ENCODE measurements around the gene GLP2R. TPM values are rescaled to one million over a fixed set of nuclear protein-coding genes. Genes with fewer than 3 reads are reported as not detected.

Gene GLP2R
- total RNA-seq, 1 donor from 2014 or later = 0.10 TPM

DNA sequence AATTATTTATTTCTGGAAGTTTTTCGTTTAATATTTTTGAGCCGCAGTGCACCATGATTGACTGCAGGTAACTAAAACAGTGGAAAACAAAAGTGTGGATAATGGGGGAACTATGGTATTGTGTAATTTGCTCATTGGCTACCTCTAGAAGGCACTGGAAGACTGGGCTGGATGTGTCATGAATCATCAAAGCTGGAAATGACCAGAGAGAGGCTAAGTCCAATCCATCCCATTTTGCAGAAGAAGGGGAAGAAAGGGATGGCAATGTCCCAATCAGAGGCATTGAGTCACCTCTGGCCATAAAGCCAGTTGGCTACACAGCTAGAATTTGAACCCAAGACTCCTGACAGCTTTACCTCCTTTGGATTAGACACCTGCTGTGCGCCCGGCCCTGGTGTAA is 29.3 kb downstream of the GLP2R start:
- DNase-seq (ENCODE audit: low spot score) = no peak

DNA sequence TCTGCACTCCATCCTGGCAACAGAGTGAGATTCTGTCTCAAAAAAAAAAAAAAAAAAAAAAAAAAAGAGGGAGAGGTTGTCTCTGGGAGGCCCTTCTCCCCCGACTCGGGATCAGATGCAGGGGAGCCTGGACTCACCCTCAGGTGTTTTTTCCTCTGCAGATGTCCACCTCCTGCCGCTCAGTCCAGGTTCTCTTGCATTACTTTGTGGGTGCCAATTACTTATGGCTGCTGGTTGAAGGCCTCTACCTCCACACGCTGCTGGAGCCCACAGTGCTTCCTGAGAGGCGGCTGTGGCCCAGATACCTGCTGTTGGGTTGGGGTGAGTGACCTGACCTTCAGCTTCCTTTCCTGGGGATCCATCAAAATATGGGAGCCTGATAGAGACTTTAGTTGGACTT is 34.1 kb downstream of the GLP2R start:
- DNase-seq (ENCODE audit: low spot score) = no peak

DNA sequence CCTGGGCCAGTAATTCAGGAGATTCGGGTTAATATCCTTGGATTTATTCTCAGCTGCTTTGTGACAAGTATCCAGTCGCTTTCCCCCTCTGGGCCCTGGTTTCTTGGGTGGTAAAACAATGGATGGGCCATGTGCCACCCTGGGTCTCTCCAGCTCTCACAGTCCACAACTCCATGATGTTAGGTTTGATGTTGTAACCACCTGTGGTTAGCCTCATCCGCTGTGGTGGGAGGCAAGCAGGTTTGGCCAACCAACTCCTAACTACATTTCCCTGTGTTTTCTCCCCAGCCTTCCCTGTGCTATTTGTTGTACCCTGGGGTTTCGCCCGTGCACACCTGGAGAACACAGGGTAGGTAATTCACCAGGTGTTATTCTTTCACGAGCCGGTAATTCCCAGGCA is 35.1 kb downstream of the GLP2R start:
- no peak for DNase-seq (ENCODE audit: low spot score)

DNA sequence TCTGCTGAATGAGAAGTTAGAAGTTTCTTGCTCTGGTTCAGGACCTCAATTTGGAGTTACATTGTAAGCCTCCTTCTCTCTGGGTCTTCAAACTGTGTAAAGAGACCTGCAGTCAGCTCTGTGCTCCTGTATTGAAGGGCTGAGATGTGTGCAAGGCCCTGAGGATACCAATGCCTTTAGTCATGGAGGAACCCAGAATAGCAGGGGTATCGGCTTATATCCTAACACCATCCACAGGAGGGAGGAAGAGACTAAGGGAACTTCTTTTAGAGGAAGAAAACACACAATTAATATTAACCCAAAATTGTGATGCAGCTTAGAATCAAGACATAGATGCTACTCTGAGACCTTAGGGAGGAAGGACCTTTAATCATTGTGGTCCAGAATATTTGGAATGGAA is 36.5 kb downstream of the GLP2R start:
- DNase-seq (ENCODE audit: low spot score) = no peak

DNA sequence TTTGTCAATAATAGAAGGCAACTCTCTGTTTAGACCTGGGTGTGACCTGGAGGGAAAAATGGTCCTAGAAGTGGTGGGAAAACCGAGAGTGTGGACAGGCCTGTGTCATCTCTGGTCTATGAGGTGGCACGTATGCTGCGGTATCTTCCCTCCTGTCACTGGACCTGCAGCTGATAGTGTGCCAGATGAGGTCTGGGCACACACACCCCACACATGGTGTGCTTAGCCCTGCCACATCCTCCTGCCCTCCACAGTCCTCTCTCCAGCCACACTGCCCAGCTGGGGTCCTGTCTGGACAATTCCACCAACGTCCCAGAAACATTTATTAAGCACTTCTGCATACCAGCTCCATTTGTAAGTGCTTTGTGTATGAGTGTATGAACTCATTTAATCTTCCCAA is 37.2 kb downstream of the GLP2R start:
- DNase-seq (ENCODE audit: low spot score) = no peak

DNA sequence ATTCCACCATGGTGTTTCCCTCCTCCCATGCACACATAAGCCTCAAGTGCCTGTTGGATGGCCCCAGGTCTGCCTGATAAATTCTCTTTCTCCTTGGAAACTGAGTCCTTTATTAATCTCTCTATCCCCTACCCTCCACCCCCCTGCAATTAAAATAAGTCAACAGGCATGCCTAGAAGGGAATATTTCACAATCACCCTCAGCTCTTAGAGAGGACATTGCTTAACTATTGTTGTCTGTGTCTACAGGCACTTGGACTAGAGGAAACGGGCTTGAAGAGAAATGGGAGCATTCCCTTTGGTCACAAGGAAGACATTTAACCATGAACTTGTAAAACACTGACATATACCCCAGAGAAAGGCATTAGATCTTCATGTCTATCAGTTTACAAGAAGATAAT is 39.9 kb downstream of the GLP2R start:
- no peak for DNase-seq (ENCODE audit: low spot score)

DNA sequence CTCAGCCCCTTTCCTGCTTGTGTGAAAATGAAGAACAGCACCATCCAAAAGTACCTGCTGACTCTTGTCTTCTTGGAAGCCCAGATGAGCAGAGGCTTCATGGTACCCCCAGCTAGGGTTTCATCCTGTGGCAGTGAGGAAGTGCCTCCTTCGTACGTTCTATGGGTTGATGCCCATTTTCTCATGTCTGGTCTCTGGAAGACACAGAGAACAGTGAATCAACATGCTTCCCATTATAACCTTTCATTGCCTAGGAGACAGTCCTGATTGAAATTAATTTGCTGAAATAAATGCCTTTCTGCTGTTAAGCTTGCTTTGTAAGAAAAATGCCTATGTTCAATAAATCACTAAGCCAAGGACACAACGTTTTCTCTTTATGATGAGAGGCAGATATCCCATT is 42.8 kb downstream of the GLP2R start:
- DNase-seq (ENCODE audit: low spot score) = no peak

DNA sequence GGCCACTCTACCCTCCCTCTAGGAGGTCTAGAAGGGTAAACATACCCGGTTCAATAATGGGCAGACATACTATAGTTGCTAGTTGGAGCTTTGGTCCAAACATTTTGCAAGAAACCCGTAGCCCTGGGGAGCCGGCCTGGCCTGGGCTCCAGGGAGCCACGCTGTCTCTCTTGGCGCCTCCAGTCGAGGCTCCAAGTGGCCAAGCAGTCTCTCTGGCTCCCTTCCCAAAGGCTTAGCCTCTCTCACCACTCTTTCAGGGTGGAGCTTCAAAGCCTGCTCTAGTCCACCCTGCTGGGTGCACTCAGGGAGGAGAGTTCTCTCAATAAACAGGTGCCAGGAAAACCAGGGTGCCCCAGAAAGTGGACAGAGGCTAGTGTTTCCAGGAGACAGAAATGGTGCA is 47.1 kb downstream of the GLP2R start:
- DNase-seq (ENCODE audit: low spot score) = no peak

DNA sequence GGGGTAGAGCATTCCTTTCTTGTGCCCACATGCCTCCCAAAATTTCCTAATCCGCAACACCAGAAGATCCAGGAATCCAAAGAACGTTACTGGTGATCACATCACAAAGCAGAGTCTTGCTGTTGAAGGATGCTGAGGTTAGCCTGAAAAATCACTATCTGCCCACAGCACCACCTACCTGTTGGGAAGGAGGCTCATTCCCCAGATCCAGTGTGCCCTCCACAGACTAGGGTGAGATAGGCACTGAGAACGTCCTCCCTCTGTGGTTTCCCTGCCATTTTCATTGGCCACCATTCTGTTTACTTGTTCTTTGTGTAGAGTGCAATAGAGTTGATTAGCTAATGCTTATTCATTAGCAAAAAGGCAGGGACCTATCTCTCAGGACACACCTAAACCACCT is 49.0 kb downstream of the GLP2R start:
- no peak for DNase-seq (ENCODE audit: low spot score)

DNA sequence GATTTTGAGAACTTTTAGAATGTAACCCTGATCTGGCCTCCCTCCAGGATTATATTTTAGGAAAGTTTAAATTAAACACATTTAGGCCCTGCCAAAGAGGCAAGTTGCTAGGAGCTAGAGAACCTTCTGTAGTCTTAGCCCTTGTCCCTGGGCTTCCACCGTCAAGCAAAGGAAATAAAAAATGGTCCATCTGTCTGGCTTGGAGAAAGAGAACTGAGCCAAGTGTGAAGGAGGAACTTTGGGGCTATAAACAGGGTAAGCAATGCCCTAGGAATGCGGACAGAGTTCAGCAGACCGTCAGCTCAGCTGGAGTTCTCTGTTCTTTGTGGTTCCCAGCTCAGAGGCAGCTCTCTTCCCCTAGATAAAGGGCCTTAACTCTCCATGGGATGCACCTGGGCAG is 49.7 kb downstream of the GLP2R start:
- no peak for DNase-seq (ENCODE audit: low spot score)

DNA sequence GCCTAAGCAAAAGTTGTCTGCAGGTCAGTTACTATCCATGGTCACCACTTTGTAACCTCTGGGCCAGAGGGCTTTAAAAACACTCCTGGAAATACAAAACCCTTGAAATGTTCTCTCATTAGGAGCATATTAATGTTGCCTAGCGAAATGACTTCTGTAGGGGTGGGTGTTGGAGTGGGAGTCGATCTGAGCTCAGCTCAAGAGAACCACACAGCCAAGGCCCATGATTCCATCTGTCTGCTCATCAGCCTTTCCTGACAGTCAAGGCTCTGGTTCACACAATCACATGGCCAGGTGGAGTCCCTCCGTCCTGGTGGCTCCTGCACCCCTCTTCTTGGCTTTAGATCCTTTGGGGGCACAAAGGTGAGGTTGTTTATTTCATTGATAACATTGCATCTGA is 52.6 kb downstream of the GLP2R start:
- no peak for DNase-seq (ENCODE audit: low spot score)

DNA sequence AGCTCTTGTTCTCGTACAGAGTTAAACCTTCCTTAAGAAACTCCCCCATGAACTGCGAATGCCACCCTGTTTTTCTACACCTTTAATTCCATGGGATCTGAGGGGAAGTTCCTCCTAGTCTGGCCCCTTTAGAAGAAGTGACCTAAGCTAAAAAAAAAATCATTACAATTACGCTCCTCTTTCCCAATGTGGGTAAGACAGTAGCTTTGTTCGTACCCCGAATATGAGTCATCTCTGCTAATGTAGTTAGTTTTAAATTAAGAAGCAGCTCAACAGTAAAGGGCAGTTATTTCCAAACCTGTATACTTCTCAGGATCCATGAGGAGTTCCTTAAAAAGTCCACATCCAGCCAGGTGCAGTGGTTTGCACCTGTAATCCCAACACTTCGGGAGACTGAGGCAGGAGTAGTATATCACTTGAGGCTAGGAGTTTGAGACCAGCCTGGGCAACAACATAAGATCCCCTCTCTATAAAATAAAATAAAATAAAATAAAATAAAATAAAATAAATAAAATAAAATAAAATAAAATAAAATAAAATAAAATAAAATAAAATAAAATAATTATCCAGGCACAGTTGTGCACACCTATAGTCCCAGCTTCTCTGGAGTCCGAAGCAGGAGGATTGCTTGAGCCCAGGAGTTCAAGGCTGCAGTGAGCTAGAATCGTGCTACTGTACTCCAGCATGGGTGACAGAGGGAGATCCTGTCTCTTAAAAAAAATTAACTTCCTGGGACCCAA is 53.2 kb downstream of the GLP2R start:
- no peak for DNase-seq (ENCODE audit: low spot score)

DNA sequence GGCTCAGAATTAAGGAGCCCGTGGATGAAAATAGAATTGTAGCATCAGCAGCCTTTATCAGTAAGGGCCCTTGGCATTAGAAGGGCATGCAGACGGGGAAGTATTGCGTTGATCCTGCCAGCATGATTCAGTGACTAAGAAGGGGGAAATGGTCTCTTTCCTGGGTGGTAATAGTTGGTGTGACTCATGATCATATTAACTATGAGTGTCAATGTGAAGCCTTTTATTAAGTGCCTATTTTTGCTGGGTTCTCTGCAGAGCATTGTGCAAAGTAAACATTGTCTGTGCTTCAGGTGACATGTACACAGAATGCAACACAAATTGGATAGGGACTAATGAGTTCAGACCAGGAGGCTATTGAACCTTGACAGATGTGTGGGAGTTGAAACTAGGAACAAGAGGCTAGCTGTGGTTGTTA is 54.9 kb downstream of the GLP2R start:
- DNase-seq (ENCODE audit: low spot score) = no peak

DNA sequence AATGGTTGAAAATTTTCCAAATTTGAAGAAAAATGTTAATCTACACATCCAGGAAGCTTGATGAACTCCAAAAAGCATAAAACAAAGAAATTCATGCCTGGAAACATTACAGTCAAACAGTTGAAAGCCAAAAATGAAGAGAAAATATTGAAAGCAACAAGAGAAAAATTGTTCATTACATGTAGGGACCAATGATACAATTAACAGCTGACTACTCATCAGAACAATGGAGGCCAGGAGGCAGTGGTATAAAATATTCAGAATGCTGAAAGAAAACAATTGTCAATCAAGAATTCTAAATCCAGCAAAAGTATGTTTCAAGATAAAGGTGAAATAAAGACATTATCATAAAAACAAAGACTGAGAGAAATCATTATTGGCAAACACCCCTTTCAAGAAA is 57.7 kb downstream of the GLP2R start:
- DNase-seq (ENCODE audit: low spot score) = no peak

DNA sequence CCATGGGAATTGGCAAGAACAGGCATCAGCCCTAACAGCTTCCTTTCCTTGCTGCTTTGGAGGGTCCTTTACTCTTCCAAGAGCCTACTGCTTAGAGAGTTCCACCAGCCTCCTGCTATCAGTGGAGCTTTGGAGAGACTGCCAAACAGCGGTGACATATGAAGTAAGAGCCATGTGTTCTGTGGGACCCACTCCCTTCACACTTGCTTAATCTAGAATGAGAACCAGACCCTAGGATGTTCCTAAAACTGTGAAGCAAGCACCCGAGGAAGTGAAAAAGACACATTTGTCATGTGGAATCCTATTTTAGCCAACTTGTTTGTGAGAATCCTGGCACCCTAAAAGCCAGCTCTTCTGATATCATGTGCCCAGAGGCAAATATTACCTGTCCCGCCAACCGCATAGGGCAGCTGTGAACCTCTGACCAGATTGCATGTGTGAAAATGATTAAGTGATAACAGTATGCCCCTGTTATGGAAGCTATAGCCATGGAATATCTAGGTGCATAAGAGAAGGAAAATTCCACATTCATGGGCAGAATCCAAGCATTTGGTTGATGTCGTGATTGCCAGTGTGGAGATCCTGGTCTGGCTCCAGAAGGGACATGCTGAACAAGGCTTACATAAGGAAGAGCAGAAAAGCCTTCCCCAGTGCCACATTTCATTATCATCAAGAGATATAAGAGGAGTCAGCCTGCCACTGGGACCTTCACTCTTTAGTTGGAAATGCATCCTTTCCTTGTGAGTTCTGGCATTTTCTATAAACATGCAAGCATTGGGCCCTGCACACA is 60.6 kb downstream of the GLP2R start:
- no peak for DNase-seq (ENCODE audit: low spot score)

DNA sequence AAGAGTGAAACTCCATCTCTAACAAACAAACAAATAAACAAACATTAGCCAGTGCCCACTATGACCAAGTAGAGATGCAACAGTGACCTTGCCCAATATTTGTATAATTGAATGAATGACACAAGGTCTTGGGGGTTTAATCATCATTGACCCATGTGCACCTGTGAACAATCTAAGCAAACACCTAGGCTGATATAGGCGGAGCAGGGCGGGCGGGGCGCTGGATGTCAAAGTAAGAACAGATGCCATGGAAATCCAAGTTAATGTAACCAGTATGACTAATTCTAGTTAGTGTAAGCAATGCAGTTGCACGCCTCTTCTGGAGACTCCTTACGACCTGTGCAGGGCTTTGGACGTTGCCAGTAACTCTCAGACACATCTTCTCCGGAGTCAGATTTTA is 61.8 kb downstream of the GLP2R start:
- no peak for DNase-seq (ENCODE audit: low spot score)

DNA sequence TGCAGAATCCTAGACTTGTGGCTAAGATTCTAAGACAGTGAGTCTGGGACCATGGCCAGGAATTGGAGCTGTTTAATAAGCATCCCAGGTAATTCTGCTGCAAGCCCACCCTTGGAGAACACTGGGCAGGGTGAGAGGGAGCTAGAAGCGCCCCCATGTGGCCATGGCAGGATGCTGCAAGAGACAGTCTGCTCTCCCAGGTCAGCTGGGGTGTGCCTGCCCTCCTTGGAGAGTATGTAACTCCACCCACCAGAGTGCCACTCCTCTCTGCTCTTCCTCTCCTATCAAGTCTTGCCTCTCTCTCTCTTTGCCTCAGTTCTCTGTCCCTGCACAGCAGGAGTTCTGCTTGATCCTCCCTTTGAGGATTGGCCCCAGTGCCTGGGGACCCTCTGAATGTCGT is 64.4 kb downstream of the GLP2R start:
- DNase-seq (ENCODE audit: low spot score) = no peak

DNA sequence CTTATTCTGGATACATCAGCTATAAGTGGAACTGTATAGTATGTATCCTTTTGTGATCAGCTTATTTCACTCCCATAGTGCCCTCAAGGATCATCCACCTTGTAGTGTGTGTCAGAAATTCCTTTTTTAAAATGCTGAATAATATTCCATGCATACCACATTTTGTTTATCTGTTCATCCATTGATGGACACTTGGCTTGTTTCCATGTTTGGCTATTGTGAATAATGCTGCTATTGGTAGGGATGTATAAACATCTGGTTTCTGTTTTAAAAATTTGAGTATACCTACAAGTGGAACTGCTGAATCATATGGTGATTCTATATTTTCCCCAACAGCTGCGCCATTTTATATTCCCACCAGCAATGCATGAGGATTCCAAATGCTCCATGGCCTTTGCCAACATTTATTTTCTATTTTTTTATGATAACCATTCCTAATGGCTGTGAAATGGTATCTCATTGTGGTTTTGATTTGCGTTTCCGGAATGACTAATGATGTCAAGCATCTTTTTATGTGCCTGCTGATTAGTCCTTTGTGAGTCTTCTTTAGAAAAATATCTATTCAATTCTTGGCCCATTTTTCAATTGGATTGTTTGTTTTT is 67.8 kb downstream of the GLP2R start:
- no peak for DNase-seq (ENCODE audit: low spot score)

DNA sequence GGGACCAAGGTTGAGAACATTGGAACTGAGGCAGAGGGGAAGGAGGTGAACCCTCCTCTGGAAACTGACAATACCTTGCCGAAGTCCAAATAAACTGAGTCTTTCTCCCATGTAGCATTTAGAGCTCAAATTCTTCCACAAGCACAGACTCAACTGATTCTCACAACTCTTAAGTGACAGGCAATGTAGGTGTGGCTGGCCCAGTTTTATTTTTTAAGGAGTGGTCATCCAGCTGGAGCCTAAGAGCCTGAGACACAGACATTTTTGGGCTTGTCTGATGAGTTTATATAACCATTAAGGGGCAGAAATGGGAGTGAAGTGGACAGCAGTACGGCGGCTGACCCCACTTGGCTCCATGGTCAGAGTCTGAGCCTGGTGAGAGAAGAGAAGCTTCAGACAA is 68.5 kb downstream of the GLP2R start:
- DNase-seq (ENCODE audit: low spot score) = no peak

DNA sequence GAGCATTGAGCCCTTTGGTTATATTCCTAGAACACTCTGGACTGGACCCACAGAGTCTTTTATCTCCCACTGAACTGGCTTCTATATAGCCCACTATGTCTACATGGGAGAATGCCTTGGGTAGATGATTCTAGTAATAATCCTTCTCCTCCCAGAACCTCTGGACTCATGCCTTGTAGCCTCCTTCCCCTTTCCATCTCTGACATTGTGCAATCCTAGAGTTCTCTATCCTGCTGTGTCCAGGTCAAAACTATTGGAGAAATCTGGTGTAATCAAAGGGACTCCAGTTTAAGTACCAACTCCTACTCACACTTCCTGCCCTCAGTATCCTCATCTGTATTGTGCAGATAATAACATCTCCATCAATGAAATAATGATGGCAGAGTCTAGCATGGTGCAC is 70.2 kb downstream of the GLP2R start:
- no peak for DNase-seq (ENCODE audit: low spot score)

DNA sequence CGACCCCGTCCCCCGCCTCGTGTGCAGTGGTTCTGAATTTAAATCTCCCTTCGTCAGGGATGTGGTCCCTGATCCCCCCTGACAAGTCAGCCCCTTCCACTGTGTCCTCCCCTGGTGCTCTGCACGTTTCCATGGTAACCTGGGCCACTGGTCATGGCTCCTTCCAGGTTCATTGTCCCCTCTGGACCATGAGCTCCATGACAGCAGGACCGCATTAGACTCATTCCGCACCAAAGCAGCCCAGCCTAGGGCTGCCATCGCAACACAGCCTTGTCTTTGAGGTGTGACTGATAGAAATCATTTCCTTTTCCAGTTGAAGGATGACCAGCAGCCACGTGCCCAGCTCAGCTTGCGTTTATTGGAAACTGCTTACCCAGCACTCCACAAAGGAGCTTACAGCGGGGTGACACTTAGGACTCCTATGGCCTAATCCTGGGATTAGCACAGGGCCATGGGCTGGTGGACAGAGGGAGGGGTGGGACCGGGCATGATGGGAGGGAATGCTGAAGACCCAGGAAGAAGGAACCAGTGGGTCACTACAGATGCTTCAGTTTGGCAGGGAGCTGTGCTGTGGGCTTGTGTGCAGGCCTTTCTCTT is 71.7 kb downstream of the GLP2R start:
- DNase-seq (ENCODE audit: low spot score) = no peak

DNA sequence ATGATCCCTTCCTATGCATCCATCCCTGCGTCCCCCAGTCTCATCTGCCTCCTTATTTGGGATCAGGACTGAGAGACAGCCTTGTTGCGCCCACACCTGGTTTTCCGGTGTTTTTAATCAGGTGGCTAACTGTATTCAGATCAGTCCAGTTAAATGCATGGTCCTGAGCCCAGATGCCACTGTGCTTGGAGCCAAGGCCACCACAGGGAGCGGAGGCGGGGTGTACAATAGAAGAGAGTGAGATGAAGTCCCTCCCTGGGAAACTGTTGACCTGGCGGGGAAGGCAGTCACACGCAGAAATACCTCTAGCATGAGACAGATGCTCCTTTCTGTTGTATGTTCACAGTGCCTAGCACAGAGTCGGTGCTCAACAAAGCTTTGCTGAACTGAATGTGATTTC is 73.1 kb downstream of the GLP2R start:
- DNase-seq (ENCODE audit: low spot score) = no peak
